Activated CD4-positive, CD25-positive, alpha-beta regulatory T cell treated with anti-CD3 and anti-CD28 coated beads, Interleukin-2, amount 50 U/mL, for 72 hours (primary cell): Measurements from ENCODE around the gene WDR76.
A peak's percentile ranks its signal among the peaks of the same experiment; 100 is the strongest.
"Not testable (repeated sequence)": the region's sequence is repeated elsewhere in the genome, so short reads cannot be mapped to it uniquely, and the experiment has no call there.

Experiments
- DNase-seq: peaks from one replicate; pipeline ENCODE4 v3.0.0; 2021

WDR76 gene

GRCh38 chr15:43826508-43827341 lies at the start of gene WDR76:
WDR76 (plus strand) TSS chr15:43827002; CDS start chr15:43827033, 31 bp downstream.
- peak; percentile 82 for DNase-seq

- DNase-seq = peak; percentile 72
Observed at GRCh38 chr15:43777267-43777914, 49.4 kb upstream of the WDR76 start.

GRCh38 chr15:43779016-43779415 lies 47.8 kb upstream of the WDR76 start:
- no peak for DNase-seq

- DNase-seq = no peak
Observed at GRCh38 chr15:43789409-43789808, 37.4 kb upstream of the WDR76 start.

GRCh38 chr15:43791993-43792760 lies 34.6 kb upstream of the WDR76 start, which contains the start of gene SERF2:
SERF2 (plus strand) TSS chr15:43792320; CDS start chr15:43792377, 57 bp downstream.
- DNase-seq = peak; percentile 99

- DNase-seq = peak; percentile 44
Observed at GRCh38 chr15:43792761-43793476, 33.9 kb upstream of the WDR76 start.

- DNase-seq = no peak
Observed at GRCh38 chr15:43793647-43794046, 33.2 kb upstream of the WDR76 start.

- no peak for DNase-seq
Observed at GRCh38 chr15:43794269-43795037, 32.3 kb upstream of the WDR76 start.

- no peak for DNase-seq
Observed at GRCh38 chr15:43795197-43795596, 31.6 kb upstream of the WDR76 start.

GRCh38 chr15:43795997-43796396 lies 30.8 kb upstream of the WDR76 start:
- DNase-seq = no peak

GRCh38 chr15:43796566-43796965 lies 30.2 kb upstream of the WDR76 start:
- no peak for DNase-seq

- DNase-seq = no peak
Observed at GRCh38 chr15:43799209-43799944, 27.4 kb upstream of the WDR76 start.

GRCh38 chr15:43799945-43800285 lies 26.9 kb upstream of the WDR76 start, which contains the start of gene SERINC4:
SERINC4 (minus strand) TSS chr15:43800220; CDS start chr15:43799986, 234 bp downstream.
- DNase-seq = no peak

- DNase-seq = peak; percentile 91
Observed at GRCh38 chr15:43800286-43801141, 26.3 kb upstream of the WDR76 start, which contains the start of gene HYPK. HYPK (plus strand) TSS chr15:43800599; CDS start chr15:43800623, 24 bp downstream.

GRCh38 chr15:43802676-43803075 lies 24.1 kb upstream of the WDR76 start:
- DNase-seq = not testable (repeated sequence)

- DNase-seq = no peak
Observed at GRCh38 chr15:43808435-43808950, 18.3 kb upstream of the WDR76 start.

GRCh38 chr15:43808960-43809678 lies 17.7 kb upstream of the WDR76 start:
- DNase-seq = no peak

- not testable (repeated sequence) for DNase-seq
Observed at GRCh38 chr15:43815064-43815463, 11.7 kb upstream of the WDR76 start.

- no peak for DNase-seq
Observed at GRCh38 chr15:43821505-43821904, 5.3 kb upstream of the WDR76 start.
